AG09309 (cell line): ENCODE data around the gene GPSM1.

ENCODE experiments used
- DNase-seq: peaks from one replicate; pipeline ENCODE4 v3.0.0-alpha.2; 2010; ENCODE audit warnings: low read depth
- H3K4me3 ChIP-seq: 2 replicates; pipeline ENCODE4 v1.5.1; 2011; ENCODE audit warnings: mild to moderate bottlenecking, low read depth, low read length, moderate library complexity; ENCODE audit not compliant: control insufficient read depth
- CTCF ChIP-seq: IDR thresholded peaks from 2 replicates; pipeline ENCODE4 v1.5.1; 2011; ENCODE audit warnings: mild to moderate bottlenecking, low read depth, low read length, inconsistent platforms; ENCODE audit not compliant: insufficient read depth, control insufficient read depth; ENCODE audit errors: missing control alignments

The GPSM1 gene

GRCh38 chr9:136363106-136363948, 36.0 kb downstream of the GPSM1 start, which contains the start of gene DNLZ:
Gene DNLZ (minus strand): TSS chr9:136363744. CDS start chr9:136363714, 30 bp downstream.
- peak within 1 kb of the TSS; percentile 74 for H3K4me3 ChIP-seq
- peak; percentile 72 for TF ChIP-seq CTCF
- peak; percentile 77 for DNase-seq

- H3K4me3 ChIP-seq = peak overlapping the region; percentile 3
- no peak for TF ChIP-seq CTCF
- no peak for DNase-seq
Observed at GRCh38 chr9:136363949-136364748, 36.8 kb downstream of the GPSM1 start.

GRCh38 chr9:136364942-136365774, 37.8 kb downstream of the GPSM1 start:
- TF ChIP-seq CTCF = no peak
- DNase-seq = no peak
- H3K4me3 ChIP-seq = no peak overlapping the region

GRCh38 chr9:136365775-136366222, 38.5 kb downstream of the GPSM1 start:
- no peak for DNase-seq
- TF ChIP-seq CTCF = no peak
- H3K4me3 ChIP-seq = no peak overlapping the region

GRCh38 chr9:136366826-136367225, 39.5 kb downstream of the GPSM1 start:
- H3K4me3 ChIP-seq = no peak overlapping the region
- no peak for DNase-seq
- TF ChIP-seq CTCF = no peak
